HG02943 (cell line): ENCODE results near the gene TMEM101.
"Not testable (repeated sequence)": the region's sequence is repeated elsewhere in the genome, so short reads cannot be mapped to it uniquely, and the experiment has no call there.

Experiments used
- ATAC-seq: cut with Tn5 transposase; IDR thresholded peaks from one replicate; pipeline ENCODE4 v1.9.1; 2021; ENCODE audit warnings: mild to moderate bottlenecking, low read depth, moderate library complexity; ENCODE audit not compliant: unreplicated experiment

Gene TMEM101

GRCh38 chr17:44001461-44001920 lies 13.3 kb downstream of the TMEM101 start:
- ATAC-seq: no peak

- ATAC-seq: no peak
Measured at GRCh38 chr17:44000871-44001460, 13.8 kb downstream of the TMEM101 start.

DNA sequence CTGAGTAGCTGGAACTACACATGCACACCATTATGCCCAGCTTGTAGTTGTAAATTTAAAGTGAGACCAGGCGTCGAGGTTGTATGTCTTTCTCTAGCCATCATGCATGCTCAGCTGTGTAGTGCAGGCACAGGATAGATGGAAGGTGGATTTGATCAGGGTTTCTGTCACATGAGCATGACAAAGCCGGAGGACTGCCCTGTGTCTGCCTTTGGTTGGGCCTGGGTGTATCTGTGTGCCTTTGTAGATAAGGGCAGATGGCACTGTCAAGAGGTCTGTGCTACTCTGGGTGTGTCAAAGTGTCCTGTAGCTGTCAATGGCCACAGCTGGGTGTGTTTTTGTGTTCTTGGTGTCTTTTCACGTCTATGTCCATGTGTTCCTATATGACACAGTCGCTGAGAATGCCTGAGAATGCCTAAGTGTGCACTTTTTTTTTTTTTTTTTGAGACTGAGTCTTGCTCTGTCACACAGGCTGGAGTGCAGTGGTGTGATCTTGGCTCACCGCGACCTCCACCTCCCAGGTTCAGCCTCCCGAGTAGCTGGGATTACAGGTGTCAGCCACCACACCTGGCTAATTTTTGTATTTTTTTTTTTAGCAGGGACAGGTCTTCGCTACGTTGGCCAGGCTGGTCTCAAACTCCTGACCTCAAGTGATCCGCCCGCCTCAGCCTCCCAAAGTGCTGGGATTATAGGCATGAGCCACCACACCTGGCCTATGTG lies 14.5 kb downstream of the TMEM101 start:
- no peak for ATAC-seq

DNA sequence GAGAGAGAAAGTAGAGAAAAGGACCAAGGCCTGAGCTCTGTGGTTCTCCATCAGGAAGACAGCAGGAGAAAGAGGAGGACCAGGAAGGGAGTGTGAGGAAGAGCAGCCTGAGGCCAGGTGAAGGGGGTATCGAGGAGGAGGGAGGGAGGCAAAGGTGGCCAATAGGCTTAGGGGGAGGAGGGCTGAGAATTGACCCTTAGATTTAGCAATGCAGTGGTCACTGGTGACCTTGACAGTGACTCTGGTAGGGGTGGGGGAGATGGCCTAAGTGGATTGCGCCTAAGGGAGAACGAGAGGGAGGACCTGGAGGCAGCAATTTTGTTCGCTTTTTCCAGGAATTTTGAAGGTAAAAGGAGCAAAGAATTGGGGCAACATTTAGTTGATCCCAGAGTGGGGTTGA lies 15.7 kb downstream of the TMEM101 start:
- ATAC-seq: no peak

GRCh38 chr17:43998552-43998951 lies 16.2 kb downstream of the TMEM101 start:
- no peak for ATAC-seq

- not testable (repeated sequence) for ATAC-seq
Measured at GRCh38 chr17:43997180-43997579, 17.6 kb downstream of the TMEM101 start.

DNA sequence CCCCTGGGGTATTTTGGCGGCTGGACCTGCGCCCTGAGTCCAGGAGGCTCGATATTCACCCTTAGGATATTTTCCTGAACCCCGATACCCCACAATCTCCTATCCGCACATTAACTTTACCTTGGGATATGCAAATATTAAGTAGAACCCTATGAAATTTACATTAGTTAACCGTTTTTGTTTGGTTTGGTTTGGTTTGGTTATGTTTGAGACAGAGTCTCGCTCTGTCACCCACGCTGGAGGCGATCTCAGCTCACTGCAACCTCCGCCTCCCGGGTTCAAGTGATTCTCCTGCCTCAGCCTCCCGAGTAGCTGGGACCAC lies 19.7 kb downstream of the TMEM101 start:
- ATAC-seq: no peak

- no peak for ATAC-seq
Measured at GRCh38 chr17:43994272-43995149, 20.3 kb downstream of the TMEM101 start.

- no peak for ATAC-seq
Measured at GRCh38 chr17:43992641-43993040, 22.1 kb downstream of the TMEM101 start.

DNA sequence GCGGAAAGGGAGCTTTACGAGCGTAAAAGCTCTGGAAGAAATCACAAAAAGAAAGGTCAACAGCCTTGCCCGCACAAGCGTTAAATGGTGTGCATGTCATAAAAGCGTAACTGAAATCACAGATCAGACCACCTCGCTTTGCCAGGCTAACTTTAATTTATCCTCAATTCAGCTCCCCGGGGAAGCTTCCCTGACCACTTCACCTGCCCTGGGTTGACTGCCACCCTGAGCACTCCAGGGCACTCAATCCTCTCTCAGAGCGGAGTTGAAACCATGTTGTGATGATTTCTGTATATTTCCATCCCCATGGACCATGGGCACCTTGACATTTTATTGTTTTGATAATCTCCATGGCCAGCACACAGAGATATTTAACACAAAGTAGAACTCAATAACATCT lies 26.5 kb downstream of the TMEM101 start:
- ATAC-seq: no peak

- no peak for ATAC-seq
Measured at GRCh38 chr17:43987131-43988021, 27.4 kb downstream of the TMEM101 start.

GRCh38 chr17:43986225-43986981 lies 28.4 kb downstream of the TMEM101 start:
- ATAC-seq: no peak

GRCh38 chr17:43984521-43984920 lies 30.2 kb downstream of the TMEM101 start:
- ATAC-seq: no peak

GRCh38 chr17:43983515-43984411 lies 31.0 kb downstream of the TMEM101 start:
- ATAC-seq: no peak

GRCh38 chr17:43983196-43983514 lies 31.6 kb downstream of the TMEM101 start:
- ATAC-seq: no peak

GRCh38 chr17:43982171-43982570 lies 32.6 kb downstream of the TMEM101 start:
- no peak for ATAC-seq

- no peak for ATAC-seq
Measured at GRCh38 chr17:43979671-43980070, 35.1 kb downstream of the TMEM101 start.

DNA sequence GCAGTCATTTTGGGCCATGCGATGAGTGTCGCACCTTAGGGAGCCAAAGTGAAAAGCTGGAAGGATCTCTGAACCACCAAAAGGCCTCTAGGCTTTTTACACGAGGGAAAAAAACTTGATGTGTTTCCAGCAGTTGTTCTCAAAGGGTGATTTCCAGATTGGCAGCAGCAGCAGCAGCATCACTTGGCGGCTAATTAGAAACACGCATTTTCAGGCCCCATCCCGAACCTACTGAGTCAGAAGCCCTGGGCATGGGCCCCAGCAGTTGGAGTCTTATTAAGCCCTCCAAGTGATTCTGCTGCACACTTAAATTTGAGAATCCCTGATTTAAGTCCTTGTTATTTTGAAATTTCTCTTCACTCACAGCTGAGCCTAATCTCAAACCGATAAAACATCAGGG lies 35.8 kb downstream of the TMEM101 start:
- ATAC-seq: no peak

- no peak for ATAC-seq
Measured at GRCh38 chr17:43978078-43978477, 36.7 kb downstream of the TMEM101 start.
